ENCODE data around the gene HSD17B1.

HSD17B1 gene

GRCh38 chr17:42517516-42517915, 35.2 kb upstream of the HSD17B1 start:
- Histone ChIP-seq H3K9ac (ENCODE audit: low read length) (peak overlapping the region; percentile 90), H3K4me1 (ENCODE audit: control insufficient read depth, insufficient read depth, low read length) (peaks cover 90% of the 10 kb centered on the region), H3K36me3 (ENCODE audit: control insufficient read depth, insufficient read depth, low read length, severe bottlenecking) (no peaks in the 10 kb centered on the region), H3K4me3 (ENCODE audit: low read length) (peak overlapping the region; percentile 59), H3K27me3 (replicated peaks; ENCODE audit: control insufficient read depth, insufficient read depth, low read length) (no peaks in the 10 kb centered on the region), H3K9me3 (ENCODE audit: control insufficient read depth, low read length) (no peaks in the 10 kb centered on the region)
- DNase-seq (ENCODE audit: low read depth): peak; percentile 95

GRCh38 chr17:42518046-42518754, 34.5 kb upstream of the HSD17B1 start:
- Histone ChIP-seq H3K4me1 (ENCODE audit: control insufficient read depth, insufficient read depth, low read length) (peaks cover 90% of the 10 kb centered on the region), H3K4me3 (ENCODE audit: low read length) (peak overlapping the region; percentile 59), H3K9ac (ENCODE audit: low read length) (peak overlapping the region; percentile 90), H3K27me3 (replicated peaks; ENCODE audit: control insufficient read depth, insufficient read depth, low read length) (no peaks in the 10 kb centered on the region), H3K9me3 (ENCODE audit: control insufficient read depth, low read length) (no peaks in the 10 kb centered on the region), H3K36me3 (ENCODE audit: control insufficient read depth, insufficient read depth, low read length, severe bottlenecking) (no peaks in the 10 kb centered on the region)
- peak; percentile 93 for DNase-seq (ENCODE audit: low read depth)

- peaks cover 83% of the 10 kb centered on the region for H3K4me1 ChIP-seq (ENCODE audit: control insufficient read depth, insufficient read depth, low read length)
- no peaks in the 10 kb centered on the region for H3K9me3 ChIP-seq (ENCODE audit: control insufficient read depth, low read length)
- peak; percentile 52 for DNase-seq (ENCODE audit: low read depth)
- peak overlapping the region; percentile 90 for H3K9ac ChIP-seq (ENCODE audit: low read length)
- H3K4me3 ChIP-seq (ENCODE audit: low read length): peak overlapping the region; percentile 48
- no peaks in the 10 kb centered on the region for H3K27me3 ChIP-seq (replicated peaks; ENCODE audit: control insufficient read depth, insufficient read depth, low read length)
- H3K36me3 ChIP-seq (ENCODE audit: control insufficient read depth, insufficient read depth, low read length, severe bottlenecking): no peaks in the 10 kb centered on the region
Measured at GRCh38 chr17:42518755-42519545, 33.8 kb upstream of the HSD17B1 start.

GRCh38 chr17:42519546-42520491, 32.9 kb upstream of the HSD17B1 start:
- H3K4me3 ChIP-seq (ENCODE audit: low read length): peak overlapping the region; percentile 48

GRCh38 chr17:42520540-42520951, 32.2 kb upstream of the HSD17B1 start:
- no peaks in the 10 kb centered on the region for H3K27me3 ChIP-seq (replicated peaks; ENCODE audit: control insufficient read depth, insufficient read depth, low read length)
- no peaks in the 10 kb centered on the region for H3K9me3 ChIP-seq (ENCODE audit: control insufficient read depth, low read length)
- peaks cover 82% of the 10 kb centered on the region for H3K4me1 ChIP-seq (ENCODE audit: control insufficient read depth, insufficient read depth, low read length)
- DNase-seq (ENCODE audit: low read depth): no peak
- no peaks in the 10 kb centered on the region for H3K36me3 ChIP-seq (ENCODE audit: control insufficient read depth, insufficient read depth, low read length, severe bottlenecking)
- H3K4me3 ChIP-seq (ENCODE audit: low read length): peak overlapping the region; percentile 21
- peak overlapping the region; percentile 90 for H3K9ac ChIP-seq (ENCODE audit: low read length)

More at GRCh38 chr17:42519546-42520491, 32.9 kb upstream of the HSD17B1 start:
- Histone ChIP-seq H3K27me3 (replicated peaks; ENCODE audit: control insufficient read depth, insufficient read depth, low read length) (no peaks in the 10 kb centered on the region), H3K9me3 (ENCODE audit: control insufficient read depth, low read length) (no peaks in the 10 kb centered on the region), H3K9ac (ENCODE audit: low read length) (peak overlapping the region; percentile 90), H3K4me1 (ENCODE audit: control insufficient read depth, insufficient read depth, low read length) (peaks cover 77% of the 10 kb centered on the region), H3K36me3 (ENCODE audit: control insufficient read depth, insufficient read depth, low read length, severe bottlenecking) (no peaks in the 10 kb centered on the region)
- DNase-seq (ENCODE audit: low read depth): peak; percentile 99

- no peaks in the 10 kb centered on the region for H3K9me3 ChIP-seq (ENCODE audit: control insufficient read depth, low read length)
- peak overlapping the region; percentile 21 for H3K4me3 ChIP-seq (ENCODE audit: low read length)
- DNase-seq (ENCODE audit: low read depth): peak; percentile 33
- peaks cover 82% of the 10 kb centered on the region for H3K4me1 ChIP-seq (ENCODE audit: control insufficient read depth, insufficient read depth, low read length)
- H3K27me3 ChIP-seq (replicated peaks; ENCODE audit: control insufficient read depth, insufficient read depth, low read length): no peaks in the 10 kb centered on the region
- no peaks in the 10 kb centered on the region for H3K36me3 ChIP-seq (ENCODE audit: control insufficient read depth, insufficient read depth, low read length, severe bottlenecking)
- peak overlapping the region; percentile 90 for H3K9ac ChIP-seq (ENCODE audit: low read length)
Measured at GRCh38 chr17:42521036-42521435, 31.7 kb upstream of the HSD17B1 start.

- H3K27me3 ChIP-seq (replicated peaks; ENCODE audit: control insufficient read depth, insufficient read depth, low read length): no peaks in the 10 kb centered on the region
- no peaks in the 10 kb centered on the region for H3K9me3 ChIP-seq (ENCODE audit: control insufficient read depth, low read length)
- peak overlapping the region; percentile 90 for H3K9ac ChIP-seq (ENCODE audit: low read length)
- peaks cover 79% of the 10 kb centered on the region for H3K4me1 ChIP-seq (ENCODE audit: control insufficient read depth, insufficient read depth, low read length)
- H3K4me3 ChIP-seq (ENCODE audit: low read length): no peak overlapping the region
- DNase-seq (ENCODE audit: low read depth): no peak
- H3K36me3 ChIP-seq (ENCODE audit: control insufficient read depth, insufficient read depth, low read length, severe bottlenecking): no peaks in the 10 kb centered on the region
Measured at GRCh38 chr17:42521666-42522262, 31.0 kb upstream of the HSD17B1 start.

GRCh38 chr17:42522263-42522790, 30.4 kb upstream of the HSD17B1 start:
- H3K4me1 ChIP-seq (ENCODE audit: control insufficient read depth, insufficient read depth, low read length): peaks cover 81% of the 10 kb centered on the region
- no peak overlapping the region for H3K4me3 ChIP-seq (ENCODE audit: low read length)
- H3K27me3 ChIP-seq (replicated peaks; ENCODE audit: control insufficient read depth, insufficient read depth, low read length): no peaks in the 10 kb centered on the region
- H3K9me3 ChIP-seq (ENCODE audit: control insufficient read depth, low read length): no peaks in the 10 kb centered on the region
- H3K9ac ChIP-seq (ENCODE audit: low read length): peak overlapping the region; percentile 90
- no peaks in the 10 kb centered on the region for H3K36me3 ChIP-seq (ENCODE audit: control insufficient read depth, insufficient read depth, low read length, severe bottlenecking)
- DNase-seq (ENCODE audit: low read depth): no peak

GRCh38 chr17:42522798-42523278, 29.9 kb upstream of the HSD17B1 start:
- DNase-seq (ENCODE audit: low read depth): no peak
- Histone ChIP-seq H3K4me1 (ENCODE audit: control insufficient read depth, insufficient read depth, low read length) (peaks cover 76% of the 10 kb centered on the region), H3K36me3 (ENCODE audit: control insufficient read depth, insufficient read depth, low read length, severe bottlenecking) (no peaks in the 10 kb centered on the region), H3K9me3 (ENCODE audit: control insufficient read depth, low read length) (no peaks in the 10 kb centered on the region), H3K4me3 (ENCODE audit: low read length) (no peak overlapping the region), H3K9ac (ENCODE audit: low read length) (peak overlapping the region; percentile 90), H3K27me3 (replicated peaks; ENCODE audit: control insufficient read depth, insufficient read depth, low read length) (no peaks in the 10 kb centered on the region)

GRCh38 chr17:42525221-42525620, 27.5 kb upstream of the HSD17B1 start:
- Histone ChIP-seq H3K27me3 (replicated peaks; ENCODE audit: control insufficient read depth, insufficient read depth, low read length) (no peaks in the 10 kb centered on the region), H3K9ac (ENCODE audit: low read length) (no peak overlapping the region), H3K4me1 (ENCODE audit: control insufficient read depth, insufficient read depth, low read length) (peaks cover 55% of the 10 kb centered on the region), H3K36me3 (ENCODE audit: control insufficient read depth, insufficient read depth, low read length, severe bottlenecking) (no peaks in the 10 kb centered on the region), H3K9me3 (ENCODE audit: control insufficient read depth, low read length) (no peaks in the 10 kb centered on the region), H3K4me3 (ENCODE audit: low read length) (no peak overlapping the region)
- DNase-seq (ENCODE audit: low read depth): no peak

All from adipocyte (in vitro differentiated cells).